HuH-7.5 (cell line): ENCODE data around the gene SLC7A10.
A peak's percentile ranks its signal among the peaks of the same experiment; 100 is the strongest.
"Not testable (repeated sequence)": the region's sequence is repeated elsewhere in the genome, so short reads cannot be mapped to it uniquely, and the experiment has no call there.

ENCODE experiments used
- DNase-seq: peaks from one replicate; pipeline ENCODE4 v3.0.0; 2011; ENCODE audit warnings: low spot score

SLC7A10 gene

DNA sequence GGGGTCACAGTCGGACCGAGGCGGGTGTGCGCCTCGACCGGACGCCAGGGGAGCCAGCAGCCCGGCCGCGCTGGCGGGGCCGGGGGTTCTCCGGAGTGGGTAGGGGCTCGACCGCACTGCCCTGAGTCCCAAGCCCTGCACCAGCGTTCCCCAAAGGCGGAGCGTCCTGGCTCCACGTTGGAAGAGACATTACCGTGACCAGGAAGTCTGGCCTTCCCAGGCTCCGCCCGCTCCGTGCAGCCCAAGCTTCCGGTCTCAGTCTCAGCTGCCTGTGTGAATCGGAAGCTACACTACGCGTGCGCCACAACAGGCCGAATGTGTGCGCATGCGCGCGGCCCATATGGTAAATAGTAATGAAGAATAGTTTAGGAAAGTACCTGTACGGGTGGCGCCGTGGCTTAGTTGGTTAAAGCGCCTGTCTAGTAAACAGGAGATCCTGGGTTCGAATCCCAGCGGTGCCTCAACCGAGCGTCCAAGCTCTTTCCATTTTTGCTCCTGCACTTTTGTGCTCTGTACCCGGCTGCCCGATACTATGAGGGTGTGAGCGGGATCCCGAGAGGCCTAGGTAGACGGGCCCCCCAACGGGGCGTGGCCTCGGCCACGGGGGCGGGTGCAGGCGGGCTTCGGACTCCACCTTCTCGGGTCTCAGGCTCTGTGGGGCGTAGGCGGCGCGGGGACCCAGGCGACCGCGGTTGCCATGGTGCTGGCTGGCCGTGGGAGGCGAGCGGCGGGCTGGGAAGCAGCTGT lies 48.8 kb downstream of the SLC7A10 start:
- DNase-seq: peak; percentile 98

DNA sequence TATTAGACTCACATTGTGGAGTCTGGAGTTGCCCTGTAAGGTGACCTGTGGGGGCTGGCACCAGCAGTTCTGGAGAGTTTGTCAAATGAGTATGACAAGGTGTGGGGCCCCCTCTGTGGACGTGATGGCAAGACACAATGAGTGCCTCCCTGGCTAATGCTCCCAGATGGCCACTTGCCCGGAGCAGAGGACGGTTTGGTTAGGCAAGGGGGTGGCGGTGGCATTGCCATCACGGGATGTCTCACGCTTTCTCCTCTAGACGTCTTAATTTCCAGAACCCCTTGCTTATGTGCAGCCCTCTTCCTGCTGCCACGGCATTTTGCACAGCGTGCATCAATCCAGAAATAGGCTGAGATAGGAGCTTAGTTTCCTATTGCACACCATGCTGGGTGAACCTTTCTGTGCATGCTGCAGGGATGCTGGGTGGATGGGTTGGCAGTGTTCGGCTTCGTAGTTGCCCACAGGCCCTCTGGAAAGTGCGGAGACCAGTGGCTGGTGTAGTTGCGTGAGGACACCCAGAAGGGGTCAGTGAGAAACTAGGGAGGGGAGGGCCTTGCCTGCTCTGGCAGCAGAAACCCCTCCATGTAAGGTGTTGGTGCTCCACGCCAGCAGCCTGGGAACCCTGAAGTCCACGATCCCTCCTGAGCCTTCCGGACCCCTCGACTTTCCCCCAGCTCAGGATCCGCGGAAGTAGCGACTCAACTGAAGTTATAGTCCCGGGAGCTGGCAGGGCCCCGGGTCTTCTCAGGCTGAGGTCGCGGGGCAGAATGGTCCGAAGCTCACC lies 49.6 kb downstream of the SLC7A10 start:
- no peak for DNase-seq

DNA sequence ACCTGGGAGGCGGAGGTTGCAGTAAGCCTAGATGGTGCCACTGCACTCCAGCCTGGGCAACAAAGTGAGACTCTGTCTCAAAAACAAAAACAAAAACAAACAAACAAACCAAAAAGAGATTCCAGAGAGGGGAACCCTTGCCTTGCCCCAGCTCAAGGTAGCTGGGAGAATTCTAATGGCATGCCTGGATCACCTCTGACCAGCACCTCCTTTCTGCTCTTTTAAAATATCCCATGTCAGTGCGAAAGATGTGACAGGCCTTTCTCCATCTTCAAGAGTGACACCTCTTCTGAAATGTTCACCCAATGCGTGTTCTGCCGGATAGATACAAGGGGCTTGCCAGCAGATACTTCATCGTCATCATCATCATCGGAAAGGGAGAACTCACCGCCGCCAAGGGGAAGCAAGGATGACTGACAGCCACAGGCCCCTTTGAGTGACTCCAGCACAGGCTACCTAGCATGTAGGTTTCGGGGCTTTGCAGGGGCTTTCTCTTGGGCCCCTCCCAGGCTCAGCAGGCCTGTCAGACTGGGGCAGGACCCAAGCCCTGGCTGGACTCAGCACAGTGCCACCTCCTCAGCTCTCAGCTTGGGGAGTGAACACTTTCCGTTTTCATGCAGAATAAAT lies 50.4 kb downstream of the SLC7A10 start:
- no peak for DNase-seq

DNA sequence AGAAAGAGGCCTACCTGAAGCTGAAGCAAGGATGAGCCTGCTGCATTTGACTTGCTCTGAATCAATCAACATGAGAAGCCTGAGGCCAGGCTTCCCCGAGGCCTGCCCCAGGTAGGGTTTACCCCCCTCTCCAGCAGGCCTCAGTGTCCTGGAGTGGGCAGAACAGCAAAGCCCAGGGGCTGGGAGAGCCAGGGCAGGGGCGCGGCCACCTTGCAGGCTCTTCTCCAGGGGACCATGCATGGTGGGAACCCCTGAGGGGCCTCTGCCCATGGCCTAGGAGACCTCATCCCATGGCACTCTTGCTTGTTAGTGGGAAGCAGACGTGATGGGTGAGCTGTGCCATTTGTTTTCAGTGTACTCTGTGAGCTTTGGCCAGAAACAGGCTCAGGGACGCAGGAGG lies 51.5 kb downstream of the SLC7A10 start:
- DNase-seq: no peak

DNA sequence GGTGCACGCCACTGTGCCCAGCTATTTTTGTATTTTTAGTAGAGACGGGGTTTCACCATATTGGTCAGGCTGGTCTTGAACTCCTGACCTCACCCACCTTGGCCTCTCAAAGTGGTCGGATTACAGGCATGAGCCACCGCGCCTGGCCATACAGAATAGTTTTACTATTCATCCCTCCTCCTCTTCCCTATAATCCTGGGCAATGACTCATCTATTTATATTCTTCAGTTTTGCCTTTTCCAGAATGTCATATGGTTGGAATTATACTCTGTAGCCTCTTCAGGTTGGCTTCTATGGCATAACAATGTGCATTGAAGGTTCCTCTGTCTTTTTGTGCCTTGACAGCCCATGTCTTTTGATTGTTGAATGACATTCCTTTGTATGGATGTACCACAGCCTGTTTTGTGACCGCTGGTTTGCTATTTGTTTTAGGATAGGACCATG lies 53.7 kb downstream of the SLC7A10 start:
- no peak for DNase-seq

DNA sequence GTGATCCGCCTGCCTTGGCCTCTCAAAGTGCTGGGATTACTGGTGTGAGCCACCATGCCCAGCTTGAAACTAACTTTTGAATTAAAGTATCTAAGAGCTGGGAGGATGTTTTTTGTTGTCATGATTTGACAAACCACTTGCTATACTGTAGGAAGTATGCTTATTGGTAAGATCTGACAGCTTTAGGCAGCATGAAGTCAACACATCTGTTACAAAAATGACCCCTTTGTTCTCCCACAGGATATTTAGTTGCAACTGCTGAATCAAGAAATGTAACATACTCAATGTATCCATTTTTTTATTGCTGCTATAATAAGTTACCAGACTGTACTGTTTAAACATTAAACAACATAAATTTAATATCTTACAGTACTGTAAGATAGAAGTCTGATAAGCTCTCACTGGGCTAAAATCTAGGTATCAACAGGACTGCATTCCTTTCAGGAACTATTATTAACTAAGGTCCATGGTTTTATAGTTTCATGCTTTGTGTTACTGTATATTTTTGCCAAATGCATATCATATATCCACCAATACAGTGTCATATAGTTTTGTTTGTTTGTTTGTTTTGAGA lies 54.3 kb downstream of the SLC7A10 start:
- no peak for DNase-seq

DNA sequence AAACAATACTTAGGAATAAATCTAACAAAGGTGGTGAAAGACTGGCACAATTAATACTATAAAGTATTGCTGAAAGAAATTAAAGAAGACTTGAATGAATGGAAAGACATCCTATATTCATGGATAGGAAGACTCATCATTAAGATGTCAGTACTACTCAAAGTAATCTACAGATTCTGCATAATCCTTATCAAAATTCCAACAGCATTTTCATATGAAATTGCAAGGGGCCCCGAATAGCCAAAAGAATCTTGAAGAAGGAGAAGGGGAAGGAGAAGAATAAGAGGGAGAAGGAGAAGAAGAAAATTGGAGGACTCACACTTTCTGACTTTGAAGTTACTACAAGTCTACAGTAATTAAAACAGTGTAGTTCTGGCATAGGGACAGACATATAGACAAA lies 57.1 kb downstream of the SLC7A10 start:
- no peak for DNase-seq

DNA sequence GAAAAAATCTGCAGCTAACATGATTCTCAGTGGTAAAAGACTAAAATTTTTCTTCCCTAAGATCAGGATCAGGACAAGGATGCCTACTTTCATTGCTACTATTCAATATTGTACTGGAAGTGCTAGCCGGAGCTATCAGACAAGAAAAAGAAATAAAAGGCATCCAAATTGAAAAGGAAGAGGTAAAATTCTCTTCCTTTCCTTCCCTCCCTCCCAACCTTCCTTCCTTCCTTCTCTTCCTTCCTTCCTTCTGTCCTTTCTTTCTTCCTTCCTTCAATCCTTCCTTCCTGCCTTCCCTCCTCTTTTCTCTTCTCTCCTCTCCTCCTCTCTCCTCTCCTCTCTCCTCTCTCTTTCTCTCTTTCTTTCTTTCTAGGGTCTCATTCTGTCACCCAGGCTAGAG lies 58.2 kb downstream of the SLC7A10 start:
- DNase-seq: no peak

DNA sequence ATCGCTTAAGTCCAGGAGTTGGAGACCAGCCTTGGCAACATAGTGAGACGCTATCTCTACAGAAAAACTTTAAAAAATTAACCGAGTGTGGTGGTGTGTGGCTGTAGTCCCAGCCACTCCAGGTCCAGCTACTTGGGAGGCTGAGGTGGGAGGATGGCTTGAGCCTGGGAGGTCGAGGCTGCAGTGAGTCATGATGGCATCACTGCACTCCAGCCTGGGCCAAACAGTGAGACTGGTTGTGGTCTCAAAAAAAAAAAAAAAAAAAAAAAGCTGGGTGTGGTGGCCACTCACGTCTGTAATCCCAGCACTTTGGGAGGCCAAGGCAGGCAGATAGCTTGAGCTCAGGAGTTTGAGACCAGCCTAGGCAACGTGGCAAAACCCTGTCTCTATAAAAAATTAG lies 59.6 kb downstream of the SLC7A10 start:
- DNase-seq: not testable (repeated sequence)

DNA sequence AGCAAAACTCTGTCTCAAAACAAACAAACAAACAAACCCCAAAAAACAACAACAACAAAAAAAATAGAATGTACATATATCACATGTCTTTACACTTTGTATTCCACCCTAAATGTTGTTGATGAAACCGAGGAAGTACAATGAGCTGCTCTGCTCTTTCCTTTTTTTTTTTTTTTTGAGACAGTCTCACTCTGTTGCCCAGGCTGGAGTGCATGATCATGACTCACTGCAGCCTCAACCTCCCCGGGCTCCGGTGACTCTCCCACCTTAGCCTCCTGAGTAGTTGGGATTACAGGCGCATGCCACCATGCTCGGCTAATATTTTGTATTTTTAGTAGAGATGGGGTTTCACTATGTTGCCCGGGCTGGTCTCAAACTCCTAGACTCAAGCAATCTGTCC lies 62.2 kb downstream of the SLC7A10 start:
- DNase-seq: no peak

DNA sequence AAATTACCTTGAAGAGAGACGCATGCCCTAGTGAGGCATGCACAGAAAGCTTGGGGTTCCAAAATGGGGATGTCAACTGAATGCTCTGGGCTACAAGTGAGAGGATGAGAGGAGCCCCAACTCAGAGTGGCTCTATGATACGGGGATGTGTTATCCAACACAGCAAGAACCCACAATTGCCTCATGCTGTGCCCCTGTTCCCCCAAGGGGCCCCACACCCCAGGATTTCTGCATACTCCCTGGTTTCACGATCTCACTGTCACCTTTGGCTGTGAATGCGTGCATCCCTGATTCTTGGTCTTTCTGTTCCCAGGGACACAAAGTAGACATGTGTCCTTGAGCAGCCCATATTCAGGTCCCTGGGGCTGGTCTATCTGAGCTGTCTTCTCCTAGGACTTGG lies 64.4 kb downstream of the SLC7A10 start:
- no peak for DNase-seq

DNA sequence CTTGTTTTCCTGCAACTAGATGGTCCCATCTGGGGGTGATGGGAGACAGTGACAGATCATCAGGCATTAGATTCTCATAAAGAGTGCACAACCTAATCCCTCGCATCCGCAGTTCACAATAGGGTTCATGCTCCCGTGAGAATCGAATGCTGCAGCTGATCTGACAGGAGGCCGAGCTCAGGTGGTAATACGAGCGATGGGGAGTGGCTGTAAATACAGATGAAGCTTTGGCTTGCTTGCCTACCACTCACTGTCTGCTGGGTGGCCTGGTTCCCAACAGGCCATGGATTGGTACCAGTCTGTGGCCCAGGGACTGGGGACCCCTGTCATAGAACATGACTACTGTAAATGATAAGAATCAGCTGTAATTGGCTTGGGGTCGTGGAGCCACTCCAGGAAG lies 65.8 kb downstream of the SLC7A10 start:
- DNase-seq: no peak

DNA sequence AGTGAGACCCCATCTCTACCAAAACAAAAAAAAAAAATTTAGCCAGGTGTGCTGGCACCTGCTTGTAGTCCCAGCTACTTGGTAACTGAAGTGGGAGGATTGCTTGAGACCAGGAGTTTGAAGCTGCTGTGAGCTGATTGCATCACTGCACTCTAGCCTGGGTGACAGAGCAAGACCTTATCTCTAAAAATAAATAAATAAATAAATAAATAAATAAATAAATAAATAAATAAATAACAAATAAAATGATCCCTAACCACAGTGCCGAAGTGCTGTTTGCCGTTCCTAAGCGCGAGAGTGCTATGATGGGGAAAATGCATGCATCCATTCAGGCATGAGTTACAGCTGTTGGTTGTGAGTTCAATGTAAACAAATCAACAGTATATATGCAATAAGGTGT lies 66.5 kb downstream of the SLC7A10 start:
- DNase-seq: no peak
